NCI-H187 treated with DMSO at 0.1 percent for 48 hours (cell line): Measurements from ENCODE around the gene AMMECR1.
"Not testable (repeated sequence)": the region's sequence is repeated elsewhere in the genome, so short reads cannot be mapped to it uniquely, and the experiment has no call there.

ENCODE experiments used
- DNase-seq: peaks from one replicate; lab custom pipeline; 2025; lab: John Stamatoyannopoulos, UW

AMMECR1 gene

GRCh38 chrX:110257889-110258288 lies 60.0 kb downstream of the AMMECR1 start:
- no peak for DNase-seq

- DNase-seq: no peak
Observed at GRCh38 chrX:110252711-110253110, 65.2 kb downstream of the AMMECR1 start.

- DNase-seq: no peak
Observed at GRCh38 chrX:110251961-110252360, 65.9 kb downstream of the AMMECR1 start.

GRCh38 chrX:110251526-110251925 lies 66.4 kb downstream of the AMMECR1 start:
- DNase-seq: no peak

- DNase-seq: no peak
Observed at GRCh38 chrX:110250847-110251246, 67.0 kb downstream of the AMMECR1 start.

- no peak for DNase-seq
Observed at GRCh38 chrX:110248578-110248977, 69.3 kb downstream of the AMMECR1 start.

GRCh38 chrX:110245011-110245410 lies 72.9 kb downstream of the AMMECR1 start:
- no peak for DNase-seq

- DNase-seq: no peak
Observed at GRCh38 chrX:110242371-110242770, 75.5 kb downstream of the AMMECR1 start.

- no peak for DNase-seq
Observed at GRCh38 chrX:110241816-110242215, 76.1 kb downstream of the AMMECR1 start.

- not testable (repeated sequence) for DNase-seq
Observed at GRCh38 chrX:110238259-110238658, 79.6 kb downstream of the AMMECR1 start.

GRCh38 chrX:110231485-110231884 lies 86.4 kb downstream of the AMMECR1 start:
- not testable (repeated sequence) for DNase-seq

GRCh38 chrX:110229497-110230111 lies 88.3 kb downstream of the AMMECR1 start:
- not testable (repeated sequence) for DNase-seq

GRCh38 chrX:110228453-110228852 lies 89.4 kb downstream of the AMMECR1 start:
- DNase-seq: no peak

GRCh38 chrX:110226931-110227330 lies 91.0 kb downstream of the AMMECR1 start:
- DNase-seq: no peak

GRCh38 chrX:110224926-110225617 lies 92.8 kb downstream of the AMMECR1 start:
- no peak for DNase-seq

- no peak for DNase-seq
Observed at GRCh38 chrX:110222497-110223257, 95.2 kb downstream of the AMMECR1 start.

- no peak for DNase-seq
Observed at GRCh38 chrX:110219920-110220319, 98.0 kb downstream of the AMMECR1 start.

GRCh38 chrX:110218591-110218990 lies 99.3 kb downstream of the AMMECR1 start:
- no peak for DNase-seq

GRCh38 chrX:110216027-110216426 lies 101.9 kb downstream of the AMMECR1 start:
- no peak for DNase-seq

- no peak for DNase-seq
Observed at GRCh38 chrX:110215411-110215810, 102.5 kb downstream of the AMMECR1 start.

- no peak for DNase-seq
Observed at GRCh38 chrX:110214684-110215083, 103.2 kb downstream of the AMMECR1 start.

- no peak for DNase-seq
Observed at GRCh38 chrX:110213183-110213582, 104.7 kb downstream of the AMMECR1 start.

GRCh38 chrX:110212299-110212698 lies 105.6 kb downstream of the AMMECR1 start:
- no peak for DNase-seq
